Suppressor macrophage treated with lipopolysaccharide for 1 hour (primary cell): ENCODE measurements around the gene CAPN1.

Source experiments
- DNase-seq, 3 donors: peaks; one replicate each; pipeline ENCODE4 v3.0.0-alpha.2; 2020 to 2022

The CAPN1 gene

GRCh38 chr11:65204143-65204542 is 22.4 kb downstream of the CAPN1 start:
- DNase-seq: no peak

- peak; percentile 44 to 75 (median 56) for DNase-seq
Observed at GRCh38 chr11:65204646-65205601, 23.2 kb downstream of the CAPN1 start.

- DNase-seq: no peak
Observed at GRCh38 chr11:65205602-65205967, 23.9 kb downstream of the CAPN1 start.

GRCh38 chr11:65206441-65206841 is 24.7 kb downstream of the CAPN1 start:
- no peak for DNase-seq

- DNase-seq: no peak
Observed at GRCh38 chr11:65206901-65207300, 25.2 kb downstream of the CAPN1 start.

GRCh38 chr11:65207918-65208784 is 26.4 kb downstream of the CAPN1 start:
- DNase-seq: no peak

GRCh38 chr11:65208785-65209710 is 27.3 kb downstream of the CAPN1 start:
- DNase-seq: no peak

- no peak for DNase-seq
Observed at GRCh38 chr11:65209711-65210360, 28.1 kb downstream of the CAPN1 start.

GRCh38 chr11:65210361-65210731 is 28.6 kb downstream of the CAPN1 start:
- no peak for DNase-seq

GRCh38 chr11:65210748-65211147 is 29.0 kb downstream of the CAPN1 start:
- DNase-seq: no peak

GRCh38 chr11:65211293-65212105 is 29.8 kb downstream of the CAPN1 start:
- DNase-seq: no peak

- no peak for DNase-seq
Observed at GRCh38 chr11:65212226-65212801, 30.6 kb downstream of the CAPN1 start.

- no peak for DNase-seq
Observed at GRCh38 chr11:65213322-65214211, 31.8 kb downstream of the CAPN1 start.

GRCh38 chr11:65214212-65214845 is 32.6 kb downstream of the CAPN1 start:
- no peak for DNase-seq

GRCh38 chr11:65215441-65216076 is 33.8 kb downstream of the CAPN1 start:
- DNase-seq: peak; percentile 43 to 67 (median 50)

GRCh38 chr11:65216830-65217229 is 35.1 kb downstream of the CAPN1 start:
- no peak for DNase-seq

GRCh38 chr11:65217441-65218423 is 36.0 kb downstream of the CAPN1 start:
- DNase-seq: no peak
